ENCODE data around the gene CAPN13.
A peak's percentile ranks its signal among the peaks of the same experiment; 100 is the strongest.

The CAPN13 gene

DNA sequence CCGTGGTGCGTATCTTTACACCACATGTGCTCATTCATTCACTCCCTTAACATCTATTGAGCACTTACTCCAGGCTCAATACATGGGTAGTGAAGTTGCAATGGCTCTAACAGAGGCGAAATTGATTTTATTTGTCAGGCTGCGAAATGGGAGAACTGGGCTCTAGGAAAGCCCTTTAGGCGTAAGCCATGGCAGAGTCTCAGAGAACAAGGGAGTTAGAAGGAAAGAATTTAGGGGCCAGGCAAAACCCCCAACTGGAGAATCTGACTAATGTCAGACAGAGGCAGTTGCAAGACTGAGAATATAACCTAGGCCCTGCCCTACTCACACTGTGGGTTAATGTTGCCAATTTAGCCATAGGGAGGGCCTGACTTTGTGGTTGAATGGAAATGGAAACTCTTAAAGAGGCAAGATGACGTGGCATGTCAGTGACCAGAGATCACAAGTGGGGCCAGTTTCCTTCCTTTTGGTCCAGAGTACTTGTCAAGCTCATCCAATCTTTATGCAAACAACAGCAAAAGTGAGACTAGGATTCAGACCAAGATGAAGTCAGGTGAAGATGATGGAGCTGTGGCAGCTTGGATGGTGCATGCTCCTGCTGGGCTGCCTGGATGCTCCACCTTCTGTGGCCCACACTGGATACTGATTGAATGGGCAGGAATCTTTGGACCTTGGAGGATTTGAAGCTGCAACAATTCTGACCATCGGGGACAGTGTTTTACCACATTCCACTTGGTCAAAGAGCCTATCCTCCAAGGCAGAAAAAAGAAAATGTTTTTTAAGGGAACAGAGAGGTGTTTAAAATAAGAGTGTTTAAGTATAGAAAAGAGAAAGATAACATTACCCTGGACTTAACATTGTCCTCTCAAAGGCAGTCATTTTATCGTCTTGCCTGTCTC, 92.2 kb downstream of the CAPN13 start:
- no peaks in the 10 kb centered on the region for H3K27me3 ChIP-seq (ENCODE audit: control insufficient read depth in 2 of 2, insufficient read depth in 2 of 2, low read length in 2 of 2)
- no peak overlapping the region for H3K4me3 ChIP-seq (ENCODE audit: low read length in 2 of 2)
- H3K4me1 ChIP-seq (ENCODE audit: control insufficient read depth in 2 of 2, insufficient read depth in 2 of 2, low read length in 2 of 2): peaks cover 4 to 5% of the 10 kb centered on the region in 2 donors
- H3K36me3 ChIP-seq (ENCODE audit: control insufficient read depth in 2 of 2, insufficient read depth in 2 of 2, low read length in 2 of 2): no peaks in the 10 kb centered on the region
- no peak overlapping the region for H3K27ac ChIP-seq (ENCODE audit: low read depth in 2 of 2, low read length in 2 of 2)
- no peaks in the 10 kb centered on the region for H3K9me3 ChIP-seq (ENCODE audit: control insufficient read depth in 2 of 2, low read length in 2 of 2)
- H3K9ac ChIP-seq (ENCODE audit: low read depth in 1 of 2, low read length in 2 of 2): no peak overlapping the region

DNA sequence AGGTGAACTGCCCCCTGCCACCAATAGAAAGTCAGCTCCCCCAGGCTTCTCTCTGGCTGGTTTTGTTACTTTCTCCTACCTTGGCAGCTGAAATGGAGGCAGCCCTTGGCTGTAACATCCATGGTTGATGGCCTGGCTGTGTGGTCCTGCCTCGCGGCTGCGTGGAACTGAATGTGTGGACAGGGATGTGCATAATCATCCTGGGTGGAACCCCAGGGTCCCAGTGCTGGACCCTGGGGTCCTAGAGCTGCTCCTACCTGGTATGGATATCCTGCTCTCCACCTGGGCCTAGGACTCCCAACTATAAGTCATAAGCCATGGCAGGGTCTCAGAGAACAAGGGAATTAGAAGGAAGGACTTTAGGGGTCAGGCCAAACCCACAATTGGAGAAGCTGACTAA, 93.5 kb downstream of the CAPN13 start:
- Histone ChIP-seq H3K4me1 (ENCODE audit: control insufficient read depth in 2 of 2, insufficient read depth in 2 of 2, low read length in 2 of 2) (peaks cover 4 to 5% of the 10 kb centered on the region in 2 donors), H3K27me3 (ENCODE audit: control insufficient read depth in 2 of 2, insufficient read depth in 2 of 2, low read length in 2 of 2) (no peaks in the 10 kb centered on the region)

DNA sequence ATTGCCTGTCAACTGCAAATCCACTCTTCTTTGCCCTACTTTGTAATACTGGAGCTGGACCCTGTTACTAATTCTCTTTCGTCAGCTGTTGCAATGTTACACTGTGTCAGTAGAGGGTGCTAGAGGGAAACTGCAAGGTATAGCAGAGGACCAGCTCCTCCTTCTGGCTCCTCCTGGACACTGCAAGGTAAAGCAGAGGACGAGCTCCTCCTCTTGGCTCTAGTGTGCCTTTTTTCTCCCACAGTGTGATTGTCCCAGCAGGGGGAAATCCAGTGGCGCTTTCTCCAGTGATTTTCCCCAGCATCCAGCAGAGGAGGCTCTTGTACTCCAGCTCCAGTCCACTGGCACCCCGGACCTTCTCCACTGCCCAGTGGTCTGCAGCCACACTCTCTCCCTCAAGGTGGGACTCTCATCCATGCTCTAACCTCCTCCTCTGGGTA, 95.6 kb downstream of the CAPN13 start:
- no peak overlapping the region for H3K9ac ChIP-seq (ENCODE audit: low read depth in 1 of 2, low read length in 2 of 2)
- no peaks in the 10 kb centered on the region for H3K36me3 ChIP-seq (ENCODE audit: control insufficient read depth in 2 of 2, insufficient read depth in 2 of 2, low read length in 2 of 2)
- no peak overlapping the region for H3K27ac ChIP-seq (ENCODE audit: low read depth in 2 of 2, low read length in 2 of 2)
- H3K4me3 ChIP-seq (ENCODE audit: low read length in 2 of 2): no peak overlapping the region
- no peaks in the 10 kb centered on the region for H3K27me3 ChIP-seq (ENCODE audit: control insufficient read depth in 2 of 2, insufficient read depth in 2 of 2, low read length in 2 of 2)
- H3K9me3 ChIP-seq (ENCODE audit: control insufficient read depth in 2 of 2, low read length in 2 of 2): no peaks in the 10 kb centered on the region
- H3K4me1 ChIP-seq (ENCODE audit: control insufficient read depth in 2 of 2, insufficient read depth in 2 of 2, low read length in 2 of 2): peaks cover 4 to 5% of the 10 kb centered on the region in 2 donors

More for the DNA sequence above, 93.5 kb downstream of the CAPN13 start:
- H3K4me3 ChIP-seq (ENCODE audit: low read length in 2 of 2): no peak overlapping the region
- H3K9me3 ChIP-seq (ENCODE audit: control insufficient read depth in 2 of 2, low read length in 2 of 2): no peaks in the 10 kb centered on the region
- H3K27ac ChIP-seq (ENCODE audit: low read depth in 2 of 2, low read length in 2 of 2): no peak overlapping the region
- H3K9ac ChIP-seq (ENCODE audit: low read depth in 1 of 2, low read length in 2 of 2): no peak overlapping the region
- no peaks in the 10 kb centered on the region for H3K36me3 ChIP-seq (ENCODE audit: control insufficient read depth in 2 of 2, insufficient read depth in 2 of 2, low read length in 2 of 2)

GRCh38 chr2:30710461-30710860, 96.8 kb downstream of the CAPN13 start:
- Histone ChIP-seq H3K36me3 (ENCODE audit: control insufficient read depth in 2 of 2, insufficient read depth in 2 of 2, low read length in 2 of 2) (no peaks in the 10 kb centered on the region), H3K4me1 (ENCODE audit: control insufficient read depth in 2 of 2, insufficient read depth in 2 of 2, low read length in 2 of 2) (peaks cover 4 to 5% of the 10 kb centered on the region in 2 donors), H3K4me3 (ENCODE audit: low read length in 2 of 2) (no peak overlapping the region), H3K9ac (ENCODE audit: low read depth in 1 of 2, low read length in 2 of 2) (no peak overlapping the region), H3K27ac (ENCODE audit: low read depth in 2 of 2, low read length in 2 of 2) (no peak overlapping the region), H3K9me3 (ENCODE audit: control insufficient read depth in 2 of 2, low read length in 2 of 2) (no peaks in the 10 kb centered on the region), H3K27me3 (ENCODE audit: control insufficient read depth in 2 of 2, insufficient read depth in 2 of 2, low read length in 2 of 2) (no peaks in the 10 kb centered on the region)

GRCh38 chr2:30710016-30710415, 97.2 kb downstream of the CAPN13 start:
- Histone ChIP-seq H3K36me3 (ENCODE audit: control insufficient read depth in 2 of 2, insufficient read depth in 2 of 2, low read length in 2 of 2) (no peaks in the 10 kb centered on the region), H3K27me3 (ENCODE audit: control insufficient read depth in 2 of 2, insufficient read depth in 2 of 2, low read length in 2 of 2) (no peaks in the 10 kb centered on the region), H3K9ac (ENCODE audit: low read depth in 1 of 2, low read length in 2 of 2) (no peak overlapping the region), H3K9me3 (ENCODE audit: control insufficient read depth in 2 of 2, low read length in 2 of 2) (no peaks in the 10 kb centered on the region), H3K4me3 (ENCODE audit: low read length in 2 of 2) (no peak overlapping the region), H3K4me1 (ENCODE audit: control insufficient read depth in 2 of 2, insufficient read depth in 2 of 2, low read length in 2 of 2) (peaks cover 4 to 5% of the 10 kb centered on the region in 2 donors), H3K27ac (ENCODE audit: low read depth in 2 of 2, low read length in 2 of 2) (no peak overlapping the region)

GRCh38 chr2:30709516-30709915, 97.7 kb downstream of the CAPN13 start:
- Histone ChIP-seq H3K9me3 (ENCODE audit: control insufficient read depth in 2 of 2, low read length in 2 of 2) (no peaks in the 10 kb centered on the region), H3K27ac (ENCODE audit: low read depth in 2 of 2, low read length in 2 of 2) (no peak overlapping the region), H3K4me1 (ENCODE audit: control insufficient read depth in 2 of 2, insufficient read depth in 2 of 2, low read length in 2 of 2) (peaks cover 4 to 5% of the 10 kb centered on the region in 2 donors), H3K4me3 (ENCODE audit: low read length in 2 of 2) (no peak overlapping the region), H3K27me3 (ENCODE audit: control insufficient read depth in 2 of 2, insufficient read depth in 2 of 2, low read length in 2 of 2) (no peaks in the 10 kb centered on the region), H3K9ac (ENCODE audit: low read depth in 1 of 2, low read length in 2 of 2) (no peak overlapping the region), H3K36me3 (ENCODE audit: control insufficient read depth in 2 of 2, insufficient read depth in 2 of 2, low read length in 2 of 2) (no peaks in the 10 kb centered on the region)

- Histone ChIP-seq H3K4me1 (ENCODE audit: control insufficient read depth in 2 of 2, insufficient read depth in 2 of 2, low read length in 2 of 2) (peaks cover under 1 to 2% of the 10 kb centered on the region in 2 donors), H3K4me3 (ENCODE audit: low read length in 2 of 2) (no peak overlapping the region), H3K27ac (ENCODE audit: low read depth in 2 of 2, low read length in 2 of 2) (peak overlapping the region in 1 of 2 donors; percentile 37), H3K36me3 (ENCODE audit: control insufficient read depth in 2 of 2, insufficient read depth in 2 of 2, low read length in 2 of 2) (no peaks in the 10 kb centered on the region), H3K27me3 (ENCODE audit: control insufficient read depth in 2 of 2, insufficient read depth in 2 of 2, low read length in 2 of 2) (no peaks in the 10 kb centered on the region), H3K9ac (ENCODE audit: low read depth in 1 of 2, low read length in 2 of 2) (no peak overlapping the region), H3K9me3 (ENCODE audit: control insufficient read depth in 2 of 2, low read length in 2 of 2) (no peaks in the 10 kb centered on the region)
These were observed 98.6 kb downstream of the CAPN13 start for GRCh38 chr2:30708491-30709290.

GRCh38 chr2:30707304-30707903, 99.8 kb downstream of the CAPN13 start:
- no peaks in the 10 kb centered on the region for H3K36me3 ChIP-seq (ENCODE audit: control insufficient read depth in 2 of 2, insufficient read depth in 2 of 2, low read length in 2 of 2)
- no peak overlapping the region for H3K9ac ChIP-seq (ENCODE audit: low read depth in 1 of 2, low read length in 2 of 2)
- no peak overlapping the region for H3K27ac ChIP-seq (ENCODE audit: low read depth in 2 of 2, low read length in 2 of 2)
- peaks cover 0 to 7% of the 10 kb centered on the region in 2 donors for H3K9me3 ChIP-seq (ENCODE audit: control insufficient read depth in 2 of 2, low read length in 2 of 2)
- no peak overlapping the region for H3K4me3 ChIP-seq (ENCODE audit: low read length in 2 of 2)
- no peaks in the 10 kb centered on the region for H3K27me3 ChIP-seq (ENCODE audit: control insufficient read depth in 2 of 2, insufficient read depth in 2 of 2, low read length in 2 of 2)
- H3K4me1 ChIP-seq (ENCODE audit: control insufficient read depth in 2 of 2, insufficient read depth in 2 of 2, low read length in 2 of 2): no peaks in the 10 kb centered on the region

- Histone ChIP-seq H3K4me3 (ENCODE audit: low read length in 2 of 2) (no peak overlapping the region), H3K9me3 (ENCODE audit: control insufficient read depth in 2 of 2, low read length in 2 of 2) (peaks cover 3 to 9% of the 10 kb centered on the region in 2 donors), H3K4me1 (ENCODE audit: control insufficient read depth in 2 of 2, insufficient read depth in 2 of 2, low read length in 2 of 2) (no peaks in the 10 kb centered on the region), H3K36me3 (ENCODE audit: control insufficient read depth in 2 of 2, insufficient read depth in 2 of 2, low read length in 2 of 2) (no peaks in the 10 kb centered on the region), H3K27ac (ENCODE audit: low read depth in 2 of 2, low read length in 2 of 2) (no peak overlapping the region), H3K27me3 (ENCODE audit: control insufficient read depth in 2 of 2, insufficient read depth in 2 of 2, low read length in 2 of 2) (no peaks in the 10 kb centered on the region), H3K9ac (ENCODE audit: low read depth in 1 of 2, low read length in 2 of 2) (no peak overlapping the region)
These were observed 100.5 kb downstream of the CAPN13 start for GRCh38 chr2:30706534-30707303.

Data from mucosa of rectum (tissue), 2 donors.